Chondrocyte (in vitro differentiated cells): ENCODE measurements around the gene USP24. TPM values are rescaled to one million over a fixed set of nuclear protein-coding genes. Genes with fewer than 3 reads are reported as not detected.

ENCODE experiments used
- DNase-seq: peaks from one replicate; pipeline ENCODE4 v3.0.0; 2021; ENCODE audit warnings: mixed read lengths, low spot score
- H3K27ac Mint-ChIP-seq: one replicate; pipeline ENCODE4 v1.8.0; 2021; ENCODE audit warnings: mild to moderate bottlenecking, moderate library complexity, mixed read lengths; ENCODE audit not compliant: unreplicated experiment
- H3K27me3 Mint-ChIP-seq: 2 replicates; pipeline ENCODE4 v1.8.0; 2021; ENCODE audit warnings: low read depth, mixed read lengths
- H3K36me3 Mint-ChIP-seq: 2 replicates; pipeline ENCODE4 v1.8.0; 2021; ENCODE audit warnings: low read depth, mixed read lengths
- H3K4me1 Mint-ChIP-seq: 2 replicates; pipeline ENCODE4 v1.8.0; 2021; ENCODE audit warnings: low read depth, mild to moderate bottlenecking, mixed read lengths
- H3K4me3 Mint-ChIP-seq: one replicate; pipeline ENCODE4 v1.8.0; 2021; ENCODE audit warnings: mild to moderate bottlenecking, moderate library complexity, mixed read lengths; ENCODE audit not compliant: unreplicated experiment
- H3K9me3 Mint-ChIP-seq: 2 replicates; pipeline ENCODE4 v1.8.0; 2021; ENCODE audit warnings: low read depth, mixed read lengths
- CTCF ChIP-seq: fragments of 200-600 bp; sonication (generic); IDR thresholded peaks from 2 replicates; pipeline ENCODE4 v1.5.0; 2021; ENCODE audit warnings: antibody characterized with exemption, mild to moderate bottlenecking, moderate library complexity
- microRNA-seq: library from miRNA; unstranded; fragments of <30 nt; microRNA quantifications from one replicate; pipeline ENCODE4 v1.2.0, GENCODE V29; 2020; ENCODE audit warnings: borderline number of aligned reads
- total RNA-seq: library from RNA; stranded (reverse); gene quantifications from 3 replicates; pipeline ENCODE4 v1.2.1, GENCODE V29; 2021

The USP24 gene
- total RNA-seq, 1 donor from 2014 or later = 25.8 TPM

GRCh38 chr1:55018395-55018794 lies 196.8 kb downstream of the USP24 start:
- no peak for DNase-seq
- TF ChIP-seq CTCF = no peak
- peaks cover 30% of the 10 kb centered on the region for H3K4me1 Mint-ChIP-seq
- H3K4me3 Mint-ChIP-seq = no peak overlapping the region
- no peaks in the 10 kb centered on the region for H3K9me3 Mint-ChIP-seq
- H3K36me3 Mint-ChIP-seq = no peaks in the 10 kb centered on the region
- peaks cover 4% of the 10 kb centered on the region for H3K27me3 Mint-ChIP-seq
- H3K27ac Mint-ChIP-seq = no peak overlapping the region

Small RNA genes within 50 kb of the gene (microRNA-seq; reads per million reads assigned to microRNA genes)
- 3.9 reads per million for gene MIR4422

Other genes starting within 250 kb of the USP24 start
- not detected in 3 replicates for gene TMEM61, start 234.7 kb downstream of the USP24 start, total RNA-seq
- not detected in 3 replicates for gene BSND, start 216.4 kb downstream of the USP24 start, total RNA-seq
- gene PCSK9, start 175.8 kb downstream of the USP24 start, total RNA-seq = 0.41 to 0.60 TPM (median 0.53 TPM) in 3 replicates